ENCODE data around the gene GRN. TPM values are rescaled to one million over a fixed set of nuclear protein-coding genes. Genes with fewer than 3 reads are reported as not detected.

The GRN gene
- total RNA-seq, 4 donors from 2014 or later, result 294 to 451 (median 340) TPM

GRCh38 chr17:44317545-44317944 lies 27.6 kb upstream of the GRN start:
- H3K36me3 ChIP-seq, result peaks cover 39% of the 10 kb centered on the region
- TF ChIP-seq POLR2AphosphoS5 (IDR thresholded peaks at IDR 0.05) (no peak), POLR2A (IDR thresholded peaks at IDR 0.05) (no peak), CTCF (IDR thresholded peaks at IDR 0.05) (no peak), EP300 (IDR thresholded peaks at IDR 0.05) (no peak)
- H3K4me3 ChIP-seq, result no peak overlapping the region
- H3K27me3 ChIP-seq, result peaks cover 46% of the 10 kb centered on the region
- 96% methylated on average over 5 of the region's 6 CpGs for WGBS
- no peak overlapping the region for H3K27ac ChIP-seq
- H3K4me1 ChIP-seq, result peaks cover 24% of the 10 kb centered on the region
- no peaks in the 10 kb centered on the region for H3K9me3 ChIP-seq
- DNase-seq (ENCODE audit: low spot score in 2 of 2), result no peak

- Histone ChIP-seq H3K27ac (no peak overlapping the region), H3K36me3 (peaks cover 39% of the 10 kb centered on the region), H3K27me3 (peaks cover 40% of the 10 kb centered on the region), H3K4me1 (peaks cover 30% of the 10 kb centered on the region), H3K9me3 (no peaks in the 10 kb centered on the region), H3K4me3 (no peak overlapping the region)
- 81% methylated on average over 9 of the region's 15 CpGs for WGBS
- no peak for DNase-seq (ENCODE audit: low spot score in 2 of 2)
- TF ChIP-seq POLR2AphosphoS5 (IDR thresholded peaks at IDR 0.05) (no peak), CTCF (IDR thresholded peaks at IDR 0.05) (no peak), EP300 (IDR thresholded peaks at IDR 0.05) (no peak), POLR2A (IDR thresholded peaks at IDR 0.05) (no peak)
These were observed 26.8 kb upstream of the GRN start for GRCh38 chr17:44318077-44318892.

GRCh38 chr17:44320066-44320465 lies 25.0 kb upstream of the GRN start:
- Histone ChIP-seq H3K27ac (no peak overlapping the region), H3K9me3 (no peaks in the 10 kb centered on the region), H3K4me1 (peaks cover 36% of the 10 kb centered on the region), H3K27me3 (peaks cover 24% of the 10 kb centered on the region), H3K4me3 (no peak overlapping the region), H3K36me3 (peaks cover 39% of the 10 kb centered on the region)
- no peak for DNase-seq (ENCODE audit: low spot score in 2 of 2)
- WGBS, result 85% methylated on average over 4 of the region's 18 CpGs
- TF ChIP-seq POLR2AphosphoS5 (IDR thresholded peaks at IDR 0.05) (no peak), CTCF (IDR thresholded peaks at IDR 0.05) (no peak), POLR2A (IDR thresholded peaks at IDR 0.05) (no peak)

- Histone ChIP-seq H3K36me3 (peaks cover 39% of the 10 kb centered on the region), H3K4me1 (peaks cover 35% of the 10 kb centered on the region), H3K27ac (no peak overlapping the region), H3K9me3 (no peaks in the 10 kb centered on the region), H3K27me3 (peaks cover 9% of the 10 kb centered on the region), H3K4me3 (no peak overlapping the region)
- 90% methylated on average over 14 of the region's 21 CpGs for WGBS
- TF ChIP-seq POLR2AphosphoS5 (IDR thresholded peaks at IDR 0.05), result no peak
- no peak for TF ChIP-seq CTCF (IDR thresholded peaks at IDR 0.05)
- TF ChIP-seq POLR2A (IDR thresholded peaks at IDR 0.05), result no peak
- TF ChIP-seq EP300 (IDR thresholded peaks at IDR 0.05), result no peak
- no peak for DNase-seq (ENCODE audit: low spot score in 2 of 2)
These were observed 23.6 kb upstream of the GRN start for GRCh38 chr17:44321246-44322120.

Measured in suprapubic skin (tissue), 4 donors.